NCI-H2081 (cell line): ENCODE data around the gene SPATA4.
"Not testable (repeated sequence)": the region's sequence is repeated elsewhere in the genome, so short reads cannot be mapped to it uniquely, and the experiment has no call there.

Experiments
- DNase-seq, 2 experiments: peaks; one replicate each; lab custom pipeline; 2025; lab: John Stamatoyannopoulos, UW

Gene SPATA4

GRCh38 chr4:176195184-176195978 lies at the start of gene SPATA4:
TSS of gene SPATA4 (minus strand) at chr4:176195585. CDS start at chr4:176195562, 23 bp downstream.
- peak; percentile 82 to 87 for DNase-seq

- DNase-seq: no peak
Observed at GRCh38 chr4:176242764-176243347, 47.5 kb upstream of the SPATA4 start.

- no peak for DNase-seq
Observed at GRCh38 chr4:176241703-176242102, 46.3 kb upstream of the SPATA4 start.

- no peak for DNase-seq
Observed at GRCh38 chr4:176238826-176239225, 43.4 kb upstream of the SPATA4 start.

GRCh38 chr4:176238157-176238610 lies 42.8 kb upstream of the SPATA4 start:
- no peak for DNase-seq

GRCh38 chr4:176236946-176237345 lies 41.6 kb upstream of the SPATA4 start:
- DNase-seq: peak in 1 of 2 experiments; percentile 13

- no peak for DNase-seq
Observed at GRCh38 chr4:176230836-176231235, 35.5 kb upstream of the SPATA4 start.

- no peak for DNase-seq
Observed at GRCh38 chr4:176229645-176230044, 34.3 kb upstream of the SPATA4 start.

- no peak for DNase-seq
Observed at GRCh38 chr4:176226736-176227135, 31.4 kb upstream of the SPATA4 start.

GRCh38 chr4:176223561-176223960 lies 28.2 kb upstream of the SPATA4 start:
- no peak for DNase-seq

- DNase-seq: no peak
Observed at GRCh38 chr4:176222149-176222548, 26.8 kb upstream of the SPATA4 start.

- DNase-seq: no peak
Observed at GRCh38 chr4:176217510-176217909, 22.1 kb upstream of the SPATA4 start.

- not testable (repeated sequence) for DNase-seq
Observed at GRCh38 chr4:176212351-176212750, 17.0 kb upstream of the SPATA4 start.

- no peak for DNase-seq
Observed at GRCh38 chr4:176210579-176211296, 15.4 kb upstream of the SPATA4 start.

- DNase-seq: no peak
Observed at GRCh38 chr4:176210101-176210500, 14.7 kb upstream of the SPATA4 start.

GRCh38 chr4:176209535-176209934 lies 14.2 kb upstream of the SPATA4 start:
- DNase-seq: no peak

- no peak for DNase-seq
Observed at GRCh38 chr4:176207839-176208238, 12.5 kb upstream of the SPATA4 start.

GRCh38 chr4:176205299-176205698 lies 9.9 kb upstream of the SPATA4 start:
- DNase-seq: no peak

GRCh38 chr4:176198316-176198903 lies 3.0 kb upstream of the SPATA4 start:
- peak in 1 of 2 experiments; percentile 0 for DNase-seq

GRCh38 chr4:176193938-176194337 lies 1.4 kb downstream of the SPATA4 start:
- DNase-seq: no peak

GRCh38 chr4:176193126-176193525 lies 2.3 kb downstream of the SPATA4 start:
- DNase-seq: no peak

- DNase-seq: peak; percentile 54 to 84
Observed at GRCh38 chr4:176191974-176192373, 3.4 kb downstream of the SPATA4 start.
